Bronchial epithelial cell (primary cell): ENCODE results near the gene SCUBE1. TPM values are rescaled to one million over a fixed set of nuclear protein-coding genes. Genes with fewer than 3 reads are reported as not detected.

ENCODE experiments used
- DNase-seq: peaks from one replicate; pipeline ENCODE4 v3.0.0-alpha.2; 2010; ENCODE audit warnings: low read depth
- FAIRE-seq: peaks from 2 replicates; lab custom pipeline; 2011; peaks lifted over from hg19 to GRCh38; lab: Jason Lieb, UNC
- H3K27me3 ChIP-seq: 2 replicates; pipeline ENCODE4 v1.5.1; 2011; ENCODE audit warnings: low read length; ENCODE audit not compliant: control insufficient read depth, insufficient read depth
- H3K36me3 ChIP-seq: 2 replicates; pipeline ENCODE4 v1.5.1; 2011; ENCODE audit warnings: low read length; ENCODE audit not compliant: control insufficient read depth, insufficient read depth
- H3K4me3 ChIP-seq: 2 replicates; pipeline ENCODE4 v1.5.1; 2011; ENCODE audit warnings: mild to moderate bottlenecking, low read depth, low read length, control low read depth
- total RNA-seq: library from RNA; depleted of rRNA; stranded (reverse); fragments of >200 nt; gene quantifications from 2 replicates; pipeline ENCODE4 v1.2.1, GENCODE V29; 2014
- TF ChIP-seq, protein P1 (sequence below): IDR thresholded peaks from 2 replicates; pipeline ENCODE4 v1.5.1; 2011; ENCODE audit warnings: mild to moderate bottlenecking, moderate library complexity, low read length, control low read depth, inconsistent platforms; ENCODE audit not compliant: insufficient read depth, severe bottlenecking

SCUBE1 gene
- under 0.01 TPM in 1 of 2 replicates, not detected in the other for total RNA-seq

DNA sequence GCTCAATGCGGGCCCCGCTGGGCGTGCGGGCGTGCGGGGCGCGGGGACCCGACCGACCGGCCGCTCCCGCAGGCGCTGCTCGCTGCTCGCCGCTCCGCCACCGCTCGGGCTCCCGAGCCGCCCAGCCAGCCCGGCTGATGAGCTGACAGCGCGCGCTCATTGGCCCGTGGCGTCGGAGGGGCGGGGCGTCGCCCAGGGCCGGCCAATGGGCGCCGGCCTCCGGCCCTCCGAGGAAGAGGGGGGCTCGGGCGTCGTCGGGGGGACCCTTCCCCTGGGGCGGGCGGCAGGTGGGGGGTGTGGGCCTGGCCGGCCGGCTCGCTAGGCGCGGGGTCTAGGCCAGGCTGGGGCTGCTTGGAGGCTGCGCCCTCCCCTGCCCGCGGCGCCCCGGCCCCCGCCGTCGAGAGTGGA, at the start of gene SCUBE1:
Gene SCUBE1, minus strand, starts transcription at position 111 of the 408 bp plus-strand sequence. CDS start 111 bp downstream, outside the sequence.
- TF ChIP-seq, protein P1, sequence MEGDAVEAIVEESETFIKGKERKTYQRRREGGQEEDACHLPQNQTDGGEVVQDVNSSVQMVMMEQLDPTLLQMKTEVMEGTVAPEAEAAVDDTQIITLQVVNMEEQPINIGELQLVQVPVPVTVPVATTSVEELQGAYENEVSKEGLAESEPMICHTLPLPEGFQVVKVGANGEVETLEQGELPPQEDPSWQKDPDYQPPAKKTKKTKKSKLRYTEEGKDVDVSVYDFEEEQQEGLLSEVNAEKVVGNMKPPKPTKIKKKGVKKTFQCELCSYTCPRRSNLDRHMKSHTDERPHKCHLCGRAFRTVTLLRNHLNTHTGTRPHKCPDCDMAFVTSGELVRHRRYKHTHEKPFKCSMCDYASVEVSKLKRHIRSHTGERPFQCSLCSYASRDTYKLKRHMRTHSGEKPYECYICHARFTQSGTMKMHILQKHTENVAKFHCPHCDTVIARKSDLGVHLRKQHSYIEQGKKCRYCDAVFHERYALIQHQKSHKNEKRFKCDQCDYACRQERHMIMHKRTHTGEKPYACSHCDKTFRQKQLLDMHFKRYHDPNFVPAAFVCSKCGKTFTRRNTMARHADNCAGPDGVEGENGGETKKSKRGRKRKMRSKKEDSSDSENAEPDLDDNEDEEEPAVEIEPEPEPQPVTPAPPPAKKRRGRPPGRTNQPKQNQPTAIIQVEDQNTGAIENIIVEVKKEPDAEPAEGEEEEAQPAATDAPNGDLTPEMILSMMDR = no peak
- Histone ChIP-seq H3K27me3 (peaks cover 22% of the 10 kb centered on the region), H3K36me3 (no peaks in the 10 kb centered on the region), H3K4me3 (no peak within 1 kb of the TSS)
- FAIRE-seq (no peak), DNase-seq (peak; percentile 4)

DNA sequence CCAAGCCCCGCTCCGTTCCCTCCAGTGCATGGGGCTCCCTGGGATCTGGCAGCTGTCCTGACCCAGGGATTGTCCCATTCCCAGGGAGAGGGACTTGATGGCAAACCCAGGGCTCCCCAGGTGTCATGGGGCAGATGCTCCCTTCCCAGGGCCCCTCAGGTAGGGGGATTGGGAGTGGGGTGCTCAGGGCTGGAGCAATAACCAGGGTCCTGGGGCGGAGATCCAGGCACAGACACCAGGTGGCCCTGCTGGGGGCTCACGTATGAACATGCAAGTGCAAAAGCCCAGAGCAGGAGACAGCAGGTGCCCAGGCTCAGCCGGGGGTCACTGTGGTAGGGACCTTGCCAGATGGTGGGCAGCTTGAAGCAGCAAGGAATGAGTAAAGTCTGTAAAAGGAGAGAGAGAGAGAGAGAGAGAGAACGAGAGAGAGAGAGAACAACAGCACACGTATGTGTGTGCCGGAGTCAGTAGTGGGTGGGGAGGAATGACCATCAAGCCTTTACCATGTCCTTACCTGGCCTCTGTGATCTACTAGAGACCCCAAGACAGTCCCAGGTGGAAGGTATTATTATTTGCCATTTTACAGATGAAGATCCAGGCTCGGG, 49.3 kb upstream of the SCUBE1 start:
- Histone ChIP-seq H3K36me3 (no peaks in the 10 kb centered on the region), H3K4me3 (no peak overlapping the region), H3K27me3 (peaks cover 28% of the 10 kb centered on the region)
- no peak for DNase-seq
- TF ChIP-seq, protein P1 = no peak
- no peak for FAIRE-seq

DNA sequence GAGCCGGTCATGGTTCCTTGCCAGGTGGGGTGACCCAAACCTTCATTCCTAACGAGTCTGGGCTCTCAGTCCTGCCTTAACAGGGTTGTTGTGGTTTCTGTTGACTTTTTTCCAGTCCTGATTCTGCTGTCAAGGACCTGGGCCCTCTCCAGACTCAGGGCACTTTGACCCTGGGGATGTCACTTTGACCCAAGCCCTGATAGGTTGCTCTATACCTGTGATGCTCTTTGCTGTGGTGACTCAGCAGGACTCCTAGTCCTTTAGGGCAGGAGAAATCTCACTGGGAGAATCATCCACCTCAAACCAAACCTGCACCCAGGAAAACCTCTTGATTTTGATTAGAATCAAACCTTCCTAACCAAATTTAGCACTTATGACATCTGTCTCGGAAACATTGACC, 48.1 kb upstream of the SCUBE1 start:
- H3K27me3 ChIP-seq = peaks cover 20% of the 10 kb centered on the region
- TF ChIP-seq, protein P1 = no peak
- H3K4me3 ChIP-seq = no peak overlapping the region
- no peak for FAIRE-seq
- H3K36me3 ChIP-seq = no peaks in the 10 kb centered on the region
- no peak for DNase-seq

DNA sequence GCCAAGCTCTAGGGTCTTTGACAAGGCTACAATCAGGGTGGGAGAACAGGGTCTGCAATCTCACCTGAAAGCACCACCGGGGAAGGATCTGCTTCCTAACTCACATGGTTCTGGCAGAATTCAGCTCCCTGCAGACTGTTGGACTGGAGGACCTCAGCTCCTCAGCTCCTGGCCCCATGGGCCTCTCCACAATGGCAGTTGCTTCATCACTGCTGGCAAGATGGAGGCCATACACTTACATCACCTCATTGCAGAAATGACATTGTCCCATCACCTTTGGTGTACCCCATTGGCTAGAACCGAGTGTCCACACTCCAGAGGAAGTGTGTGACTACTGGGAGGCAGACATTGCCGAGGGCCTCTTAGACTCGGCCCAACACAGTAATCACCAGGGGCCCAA, 47.7 kb upstream of the SCUBE1 start:
- TF ChIP-seq, protein P1 = no peak
- DNase-seq (no peak), FAIRE-seq (no peak)
- H3K36me3 ChIP-seq = no peaks in the 10 kb centered on the region
- peaks cover 20% of the 10 kb centered on the region for H3K27me3 ChIP-seq
- no peak overlapping the region for H3K4me3 ChIP-seq

DNA sequence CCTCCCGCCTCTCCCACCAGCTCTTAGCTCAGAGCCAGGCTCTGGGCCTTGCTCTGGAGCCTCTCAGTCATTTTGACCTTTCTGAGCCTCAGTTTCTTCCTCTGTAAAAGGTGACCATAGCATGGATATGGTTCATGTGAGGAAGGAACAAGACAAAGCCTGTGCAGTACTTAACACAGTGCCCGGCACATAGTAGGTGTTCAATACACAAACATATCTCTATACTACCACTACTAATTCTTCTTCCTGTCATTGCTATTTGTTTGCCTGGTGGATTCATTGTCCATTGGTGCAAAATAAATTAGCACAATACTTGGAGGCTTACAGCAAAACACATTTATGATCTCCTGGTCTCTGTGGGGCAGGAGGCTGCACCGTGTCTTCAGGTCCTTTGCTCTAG, 47.0 kb upstream of the SCUBE1 start:
- no peaks in the 10 kb centered on the region for H3K36me3 ChIP-seq
- no peak overlapping the region for H3K4me3 ChIP-seq
- DNase-seq = no peak
- FAIRE-seq = no peak
- peaks cover 20% of the 10 kb centered on the region for H3K27me3 ChIP-seq
- TF ChIP-seq, protein P1 = no peak
